Measurements from ENCODE around the gene MSI2.

- no peak for TF ChIP-seq POLR2AphosphoS5 (IDR thresholded peaks at IDR 0.05; ENCODE audit: borderline replicate concordance, low read depth, low read length)
- no peak for TF ChIP-seq EZH2 (IDR thresholded peaks at IDR 0.05)
- TF ChIP-seq FOXP2 (optimal IDR thresholded peaks at IDR 0.05; ENCODE audit: control extremely low read depth, extremely low read length, insufficient read depth), result no peak
Observed at GRCh38 chr17:57636274-57636673, 380.0 kb downstream of the MSI2 start.

All from SK-N-MC (cell line).